Measurements from ENCODE around the gene RLN3.
A peak's percentile ranks its signal among the peaks of the same experiment; 100 is the strongest.
"Not testable (repeated sequence)": the region's sequence is repeated elsewhere in the genome, so short reads cannot be mapped to it uniquely, and the experiment has no call there.

RLN3 gene

GRCh38 chr19:14048443-14049153 lies 20.6 kb downstream of the RLN3 start:
- peak; percentile 54 to 69 for DNase-seq

GRCh38 chr19:14050512-14050911 lies 22.6 kb downstream of the RLN3 start:
- TF ChIP-seq POLR2A (IDR thresholded peaks at IDR 0.05; ENCODE audit: low read length) (no peak), GATA1 (IDR thresholded peaks at IDR 0.05; ENCODE audit: low read depth, low read length) (no peak)

More at GRCh38 chr19:14048443-14049153, 20.6 kb downstream of the RLN3 start:
- TF ChIP-seq GATA1 (IDR thresholded peaks at IDR 0.05; ENCODE audit: low read depth, low read length) (no peak), POLR2A (IDR thresholded peaks at IDR 0.05; ENCODE audit: low read length) (no peak)

GRCh38 chr19:14050961-14051360 lies 23.0 kb downstream of the RLN3 start:
- DNase-seq = not testable (repeated sequence)

More at GRCh38 chr19:14050512-14050911, 22.6 kb downstream of the RLN3 start:
- no peak for DNase-seq

- TF ChIP-seq GATA1 (IDR thresholded peaks at IDR 0.05; ENCODE audit: low read depth, low read length) (no peak), POLR2A (IDR thresholded peaks at IDR 0.05; ENCODE audit: low read length) (no peak)
Observed at GRCh38 chr19:14051980-14052379, 24.0 kb downstream of the RLN3 start.

GRCh38 chr19:14052470-14052869 lies 24.5 kb downstream of the RLN3 start:
- TF ChIP-seq GATA1 (IDR thresholded peaks at IDR 0.05; ENCODE audit: low read depth, low read length) = no peak
- TF ChIP-seq POLR2A (IDR thresholded peaks at IDR 0.05; ENCODE audit: low read length) = no peak
- DNase-seq = no peak

More at GRCh38 chr19:14051980-14052379, 24.0 kb downstream of the RLN3 start:
- DNase-seq = no peak

GRCh38 chr19:14053032-14053431 lies 25.1 kb downstream of the RLN3 start:
- no peak for TF ChIP-seq POLR2A (IDR thresholded peaks at IDR 0.05; ENCODE audit: low read length)
- no peak for TF ChIP-seq GATA1 (IDR thresholded peaks at IDR 0.05; ENCODE audit: low read depth, low read length)
- no peak for DNase-seq

- TF ChIP-seq GATA1 (IDR thresholded peaks at IDR 0.05; ENCODE audit: low read depth, low read length) (no peak), POLR2A (IDR thresholded peaks at IDR 0.05; ENCODE audit: low read length) (no peak)
Observed at GRCh38 chr19:14053500-14053899, 25.6 kb downstream of the RLN3 start.

GRCh38 chr19:14054099-14054498 lies 26.2 kb downstream of the RLN3 start:
- DNase-seq = no peak
- TF ChIP-seq POLR2A (IDR thresholded peaks at IDR 0.05; ENCODE audit: low read length) (no peak), GATA1 (IDR thresholded peaks at IDR 0.05; ENCODE audit: low read depth, low read length) (no peak)

More at GRCh38 chr19:14053500-14053899, 25.6 kb downstream of the RLN3 start:
- no peak for DNase-seq

- DNase-seq = no peak
- no peak for TF ChIP-seq GATA1 (IDR thresholded peaks at IDR 0.05; ENCODE audit: low read depth, low read length)
- TF ChIP-seq POLR2A (IDR thresholded peaks at IDR 0.05; ENCODE audit: low read length) = no peak
Observed at GRCh38 chr19:14054721-14055120, 26.8 kb downstream of the RLN3 start.

- TF ChIP-seq POLR2A (IDR thresholded peaks at IDR 0.05; ENCODE audit: low read length) (no peak), GATA1 (IDR thresholded peaks at IDR 0.05; ENCODE audit: low read depth, low read length) (no peak)
- DNase-seq = no peak
Observed at GRCh38 chr19:14055396-14055795, 27.4 kb downstream of the RLN3 start.

- TF ChIP-seq POLR2A (IDR thresholded peaks at IDR 0.05; ENCODE audit: low read length) = no peak
- TF ChIP-seq GATA1 (IDR thresholded peaks at IDR 0.05; ENCODE audit: low read depth, low read length) = no peak
- DNase-seq = no peak
Observed at GRCh38 chr19:14056069-14056666, 28.2 kb downstream of the RLN3 start.

- TF ChIP-seq POLR2A (IDR thresholded peaks at IDR 0.05; ENCODE audit: low read length) (no peak), GATA1 (IDR thresholded peaks at IDR 0.05; ENCODE audit: low read depth, low read length) (no peak)
- no peak for DNase-seq
Observed at GRCh38 chr19:14056741-14057356, 28.9 kb downstream of the RLN3 start.

- DNase-seq = no peak
- no peak for TF ChIP-seq GATA1 (IDR thresholded peaks at IDR 0.05; ENCODE audit: low read depth, low read length)
- no peak for TF ChIP-seq POLR2A (IDR thresholded peaks at IDR 0.05; ENCODE audit: low read length)
Observed at GRCh38 chr19:14058182-14059092, 30.5 kb downstream of the RLN3 start.

GRCh38 chr19:14059093-14059480 lies 31.1 kb downstream of the RLN3 start:
- TF ChIP-seq POLR2A (IDR thresholded peaks at IDR 0.05; ENCODE audit: low read length) (no peak), GATA1 (IDR thresholded peaks at IDR 0.05; ENCODE audit: low read depth, low read length) (no peak)
- peak; percentile 51 to 66 for DNase-seq

All from erythroblast (primary cell).